GM06990 (cell line): ENCODE data around the gene SLC30A7.

Experiments used
- DNase-seq: peaks from one replicate; pipeline ENCODE4 v3.0.0-alpha.2; 2011; ENCODE audit not compliant: insufficient read length; ENCODE audit errors: extremely low read depth
- H3K27me3 ChIP-seq: replicated peaks from 2 replicates; pipeline ENCODE4 v1.6.0; 2011; ENCODE audit warnings: low read length; ENCODE audit not compliant: control insufficient read depth, insufficient read depth
- H3K36me3 ChIP-seq: 2 replicates; pipeline ENCODE4 v1.5.1; 2011; ENCODE audit warnings: low read length; ENCODE audit not compliant: control insufficient read depth, insufficient read depth
- H3K4me3 ChIP-seq: replicated peaks from 2 replicates; pipeline ENCODE4 v1.5.1; 2011; ENCODE audit warnings: low read depth, mild to moderate bottlenecking, control low read depth, low read length
- TF ChIP-seq, protein P1 (sequence below): IDR thresholded peaks from 2 replicates; pipeline ENCODE4 v1.5.1; 2011; ENCODE audit warnings: low read length, control low read depth, mild to moderate bottlenecking, inconsistent platforms; ENCODE audit not compliant: insufficient read depth, poor library complexity, severe bottlenecking

SLC30A7 gene

DNA sequence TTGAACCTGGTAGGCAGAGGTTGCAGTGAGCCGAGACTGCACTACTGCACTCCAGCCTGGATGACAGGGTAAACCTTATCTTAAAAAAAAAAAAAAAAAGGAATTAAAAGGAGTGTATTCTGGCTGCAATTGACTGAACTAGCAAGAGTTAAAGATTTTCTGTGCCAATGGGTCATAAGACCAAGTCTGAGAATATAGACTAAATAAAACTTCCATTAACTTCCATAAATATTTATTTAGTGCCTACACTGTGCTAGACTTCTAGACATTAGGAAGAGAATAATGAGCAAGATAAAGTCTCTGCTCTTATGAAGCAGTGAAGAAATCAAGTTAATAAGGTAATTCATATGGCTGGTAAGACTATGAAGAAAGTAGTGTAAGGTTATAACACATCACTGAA, 102.5 kb downstream of the SLC30A7 start:
- H3K36me3 ChIP-seq, result peaks cover 5% of the 10 kb centered on the region
- no peak for DNase-seq
- TF ChIP-seq, protein P1, sequence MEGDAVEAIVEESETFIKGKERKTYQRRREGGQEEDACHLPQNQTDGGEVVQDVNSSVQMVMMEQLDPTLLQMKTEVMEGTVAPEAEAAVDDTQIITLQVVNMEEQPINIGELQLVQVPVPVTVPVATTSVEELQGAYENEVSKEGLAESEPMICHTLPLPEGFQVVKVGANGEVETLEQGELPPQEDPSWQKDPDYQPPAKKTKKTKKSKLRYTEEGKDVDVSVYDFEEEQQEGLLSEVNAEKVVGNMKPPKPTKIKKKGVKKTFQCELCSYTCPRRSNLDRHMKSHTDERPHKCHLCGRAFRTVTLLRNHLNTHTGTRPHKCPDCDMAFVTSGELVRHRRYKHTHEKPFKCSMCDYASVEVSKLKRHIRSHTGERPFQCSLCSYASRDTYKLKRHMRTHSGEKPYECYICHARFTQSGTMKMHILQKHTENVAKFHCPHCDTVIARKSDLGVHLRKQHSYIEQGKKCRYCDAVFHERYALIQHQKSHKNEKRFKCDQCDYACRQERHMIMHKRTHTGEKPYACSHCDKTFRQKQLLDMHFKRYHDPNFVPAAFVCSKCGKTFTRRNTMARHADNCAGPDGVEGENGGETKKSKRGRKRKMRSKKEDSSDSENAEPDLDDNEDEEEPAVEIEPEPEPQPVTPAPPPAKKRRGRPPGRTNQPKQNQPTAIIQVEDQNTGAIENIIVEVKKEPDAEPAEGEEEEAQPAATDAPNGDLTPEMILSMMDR, result no peak
- no peak overlapping the region for H3K4me3 ChIP-seq
- no peaks in the 10 kb centered on the region for H3K27me3 ChIP-seq

DNA sequence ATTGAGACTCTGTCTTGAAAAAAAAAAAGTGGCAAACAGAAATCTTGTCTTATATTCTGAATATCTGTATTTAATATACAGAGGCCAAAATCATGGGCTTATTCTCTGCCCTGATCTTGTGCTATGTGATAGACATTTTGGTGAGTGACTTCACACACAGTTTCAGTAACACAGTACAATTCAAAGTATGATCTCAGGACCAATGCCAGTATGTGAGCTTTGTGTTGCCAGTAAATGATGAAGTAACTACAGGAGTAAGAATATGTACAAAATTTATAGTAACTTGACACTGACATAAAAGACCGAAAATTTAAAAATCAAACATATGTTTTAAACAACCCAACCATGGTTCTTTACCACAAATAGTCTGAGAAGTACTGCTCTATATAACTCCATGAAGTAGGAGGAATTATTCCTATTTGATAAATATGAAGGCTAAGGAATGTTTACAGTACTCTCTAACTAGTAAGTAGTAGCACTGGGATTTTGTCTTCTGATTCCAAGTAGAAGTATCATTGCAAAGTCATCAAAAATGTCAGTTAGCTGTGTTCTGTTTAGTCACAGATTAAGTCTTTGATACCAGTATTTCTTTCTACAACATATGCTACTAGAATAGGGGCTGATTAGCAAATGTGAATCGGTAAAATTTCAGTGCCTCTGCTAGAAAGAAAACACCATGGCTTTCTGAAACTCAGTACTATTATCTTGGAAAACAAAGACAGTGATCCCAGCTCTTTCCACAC, 104.4 kb downstream of the SLC30A7 start:
- no peak for DNase-seq

GRCh38 chr1:101002551-101002950, 106.7 kb downstream of the SLC30A7 start:
- DNase-seq, result peak; percentile 15
- H3K27me3 ChIP-seq, result no peaks in the 10 kb centered on the region

More for the DNA sequence above, 104.4 kb downstream of the SLC30A7 start:
- Histone ChIP-seq H3K27me3 (no peaks in the 10 kb centered on the region), H3K4me3 (no peak overlapping the region), H3K36me3 (peaks cover 4% of the 10 kb centered on the region)
- TF ChIP-seq, protein P1, result no peak

DNA sequence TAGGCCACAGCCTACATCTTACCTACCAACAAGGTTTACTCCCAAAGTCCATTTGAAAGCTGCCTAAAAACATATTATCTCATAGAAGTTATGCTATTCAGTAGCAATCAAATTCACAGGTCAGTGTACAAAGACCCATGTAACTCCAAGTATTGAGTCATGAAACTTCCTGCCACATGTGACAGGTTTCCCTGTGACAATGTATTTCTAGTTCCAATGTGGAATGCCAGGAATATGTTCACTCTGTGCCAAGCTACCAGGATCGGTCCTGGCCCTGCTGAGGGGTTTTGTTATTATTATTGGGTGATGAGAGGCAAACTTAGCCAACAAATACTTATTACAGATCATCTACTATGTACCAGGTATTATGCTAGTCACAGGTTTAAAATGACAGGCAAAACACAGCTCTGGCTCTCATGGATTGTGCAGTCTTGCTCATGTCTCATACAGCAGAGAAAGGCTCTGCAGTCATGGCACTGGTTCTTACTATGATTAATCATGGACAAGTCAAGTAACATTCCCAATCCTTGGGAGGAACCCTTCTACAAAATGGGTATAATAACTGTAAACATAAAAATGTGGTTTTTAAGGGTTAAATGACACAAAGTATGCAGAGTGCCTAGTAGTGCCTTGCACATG, 107.2 kb downstream of the SLC30A7 start:
- Histone ChIP-seq H3K4me3 (no peak overlapping the region), H3K27me3 (no peaks in the 10 kb centered on the region), H3K36me3 (peaks cover 2% of the 10 kb centered on the region)
- TF ChIP-seq, protein P1, result no peak
- no peak for DNase-seq

More at GRCh38 chr1:101002551-101002950, 106.7 kb downstream of the SLC30A7 start:
- Histone ChIP-seq H3K36me3 (peaks cover 2% of the 10 kb centered on the region), H3K4me3 (no peak overlapping the region)
- TF ChIP-seq, protein P1, result no peak

DNA sequence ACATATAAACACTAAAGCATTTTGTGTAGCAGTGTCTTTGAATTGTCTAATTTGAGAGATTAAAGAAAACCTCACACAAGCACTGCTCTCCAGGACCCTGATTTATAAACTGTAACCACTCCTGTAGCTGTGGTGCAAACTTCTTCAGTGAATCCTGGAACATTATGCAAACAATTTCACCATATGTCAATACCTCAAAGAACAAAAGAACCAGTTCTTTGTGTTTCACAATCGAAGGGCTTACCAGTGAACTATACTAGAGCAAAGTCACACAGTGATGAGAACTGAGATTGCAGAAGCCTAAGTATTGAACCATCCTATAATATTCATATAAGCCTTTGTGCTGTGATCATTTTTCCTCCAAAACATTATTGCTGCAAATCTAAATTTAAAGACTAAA, 108.2 kb downstream of the SLC30A7 start:
- H3K27me3 ChIP-seq, result no peaks in the 10 kb centered on the region
- peaks cover 2% of the 10 kb centered on the region for H3K36me3 ChIP-seq
- no peak overlapping the region for H3K4me3 ChIP-seq
- TF ChIP-seq, protein P1, result no peak
- no peak for DNase-seq
